Progenitor cell of endocrine pancreas (in vitro differentiated cells): ENCODE data around the gene SETD6. TPM values are rescaled to one million over a fixed set of nuclear protein-coding genes. Genes with fewer than 3 reads are reported as not detected.

Experiments
- DNase-seq: peaks from one replicate; pipeline ENCODE4 v3.0.0; 2021; ENCODE audit warnings: low spot score; ENCODE audit not compliant: unreplicated experiment
- H3K27ac Mint-ChIP-seq: 2 replicates; pipeline ENCODE4 v1.8.0; 2021; ENCODE audit warnings: mild to moderate bottlenecking, moderate library complexity, mixed read lengths
- H3K27me3 Mint-ChIP-seq: 2 replicates; pipeline ENCODE4 v1.8.0; 2021; ENCODE audit warnings: mixed read lengths
- H3K36me3 Mint-ChIP-seq: 2 replicates; pipeline ENCODE4 v1.8.0; 2022; ENCODE audit warnings: mixed read lengths; ENCODE audit not compliant: insufficient read depth
- H3K4me1 Mint-ChIP-seq: 2 replicates; pipeline ENCODE4 v1.8.0; 2021; ENCODE audit warnings: low read depth, mixed read lengths
- H3K4me3 Mint-ChIP-seq: 2 replicates; pipeline ENCODE4 v1.8.0; 2021; ENCODE audit warnings: low read depth, mild to moderate bottlenecking, moderate library complexity, mixed read lengths
- H3K9me3 Mint-ChIP-seq: 2 replicates; pipeline ENCODE4 v1.8.0; 2021; ENCODE audit warnings: low read depth, mixed read lengths
- total RNA-seq: library from RNA; stranded (reverse); gene quantifications from 2 replicates; pipeline ENCODE4 v1.2.1, GENCODE V29; 2021
- TF ChIP-seq, protein P1 (sequence below): fragments of 200-600 bp; sonication (generic); IDR thresholded peaks from one replicate; pipeline ENCODE4 v1.5.0; 2021; ENCODE audit warnings: antibody characterized with exemption, mild to moderate bottlenecking; ENCODE audit not compliant: unreplicated experiment

The SETD6 gene
- total RNA-seq, 1 donor from 2014 or later: 33.7 TPM

DNA sequence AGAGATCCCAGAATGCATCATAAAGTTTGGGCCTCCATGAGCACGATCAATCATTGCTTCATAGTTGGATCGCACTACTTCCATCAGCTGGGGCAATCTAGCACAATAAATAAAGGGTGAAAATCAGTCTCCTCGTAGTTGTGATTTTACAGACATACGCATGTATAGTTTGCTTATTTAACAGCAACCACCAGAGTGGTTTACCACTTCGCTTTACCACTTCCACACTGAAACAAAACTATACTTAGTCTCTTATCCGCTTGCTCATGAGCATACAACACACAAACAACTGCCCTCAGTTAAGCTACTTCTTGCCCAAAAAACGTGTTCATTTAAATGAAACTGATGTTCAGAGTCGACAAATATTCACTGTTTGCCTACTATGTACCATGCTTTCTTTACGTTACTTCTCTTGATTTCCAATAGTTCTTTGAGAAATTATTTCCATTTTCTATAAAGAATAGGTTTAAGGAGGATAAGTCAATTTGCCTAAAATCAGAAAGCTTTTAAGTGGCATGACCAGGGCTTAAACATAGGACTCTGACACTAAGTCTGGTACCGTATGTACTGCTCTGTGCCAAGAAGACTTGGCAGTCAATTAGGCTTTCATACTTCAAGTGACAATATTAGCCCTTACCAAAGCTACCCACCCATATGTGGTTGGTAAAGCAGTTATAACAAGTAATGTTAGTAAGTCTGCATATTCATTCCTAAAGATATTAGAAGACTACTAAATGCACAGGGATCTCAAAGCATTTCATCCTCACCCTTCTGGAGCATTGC is 22.0 kb downstream of the SETD6 start:
- TF ChIP-seq, protein P1, sequence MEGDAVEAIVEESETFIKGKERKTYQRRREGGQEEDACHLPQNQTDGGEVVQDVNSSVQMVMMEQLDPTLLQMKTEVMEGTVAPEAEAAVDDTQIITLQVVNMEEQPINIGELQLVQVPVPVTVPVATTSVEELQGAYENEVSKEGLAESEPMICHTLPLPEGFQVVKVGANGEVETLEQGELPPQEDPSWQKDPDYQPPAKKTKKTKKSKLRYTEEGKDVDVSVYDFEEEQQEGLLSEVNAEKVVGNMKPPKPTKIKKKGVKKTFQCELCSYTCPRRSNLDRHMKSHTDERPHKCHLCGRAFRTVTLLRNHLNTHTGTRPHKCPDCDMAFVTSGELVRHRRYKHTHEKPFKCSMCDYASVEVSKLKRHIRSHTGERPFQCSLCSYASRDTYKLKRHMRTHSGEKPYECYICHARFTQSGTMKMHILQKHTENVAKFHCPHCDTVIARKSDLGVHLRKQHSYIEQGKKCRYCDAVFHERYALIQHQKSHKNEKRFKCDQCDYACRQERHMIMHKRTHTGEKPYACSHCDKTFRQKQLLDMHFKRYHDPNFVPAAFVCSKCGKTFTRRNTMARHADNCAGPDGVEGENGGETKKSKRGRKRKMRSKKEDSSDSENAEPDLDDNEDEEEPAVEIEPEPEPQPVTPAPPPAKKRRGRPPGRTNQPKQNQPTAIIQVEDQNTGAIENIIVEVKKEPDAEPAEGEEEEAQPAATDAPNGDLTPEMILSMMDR: no peak
- Mint-ChIP-seq H3K27ac (no peak overlapping the region), H3K9me3 (no peaks in the 10 kb centered on the region), H3K4me1 (no peaks in the 10 kb centered on the region), H3K27me3 (no peaks in the 10 kb centered on the region), H3K36me3 (peaks cover 44% of the 10 kb centered on the region), H3K4me3 (no peak overlapping the region)
- DNase-seq: no peak

DNA sequence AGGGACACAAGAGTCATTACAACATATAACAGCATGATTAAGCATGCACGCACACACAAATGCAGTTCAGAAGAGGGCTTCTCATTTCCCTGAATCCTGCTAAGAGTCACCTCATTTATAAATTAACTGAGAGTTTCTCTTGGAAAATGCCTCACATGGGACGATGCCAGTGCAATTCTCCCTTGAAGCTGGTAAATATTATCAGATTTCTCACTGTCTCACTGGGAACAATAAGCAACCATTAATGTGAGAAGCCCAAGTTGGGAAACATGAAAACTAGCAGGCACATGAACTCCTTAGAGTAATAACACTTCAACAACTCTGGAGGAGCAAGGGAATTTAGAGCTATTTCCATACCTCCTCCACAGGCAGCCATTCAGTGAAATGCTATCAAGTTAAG is 26.4 kb downstream of the SETD6 start:
- Mint-ChIP-seq H3K4me3 (no peak overlapping the region), H3K4me1 (peaks cover 6% of the 10 kb centered on the region), H3K9me3 (no peaks in the 10 kb centered on the region), H3K27ac (no peak overlapping the region), H3K36me3 (peaks cover 43% of the 10 kb centered on the region), H3K27me3 (no peaks in the 10 kb centered on the region)
- TF ChIP-seq, protein P1: no peak
- no peak for DNase-seq

DNA sequence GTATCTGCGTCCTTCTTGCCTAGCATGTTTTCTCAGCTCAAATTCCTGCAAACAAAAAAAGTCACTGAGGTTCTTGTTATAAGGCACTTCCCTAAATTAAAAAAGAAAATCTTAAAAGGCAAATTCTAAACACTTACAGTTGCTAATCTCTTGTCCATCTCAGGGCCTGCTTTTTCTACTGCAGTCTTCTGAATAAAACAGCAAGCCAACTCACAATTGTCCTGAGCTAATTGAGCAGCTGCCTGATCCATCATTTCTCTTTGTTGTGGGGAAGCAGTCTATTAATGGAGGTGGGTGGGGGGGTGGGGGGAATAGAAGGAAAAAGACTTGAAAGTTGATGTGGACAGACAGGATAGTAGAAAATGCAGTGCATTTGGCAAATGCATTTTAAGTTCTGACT is 27.0 kb downstream of the SETD6 start:
- Mint-ChIP-seq H3K9me3 (no peaks in the 10 kb centered on the region), H3K4me1 (peaks cover 6% of the 10 kb centered on the region), H3K4me3 (no peak overlapping the region), H3K27ac (no peak overlapping the region), H3K36me3 (peaks cover 44% of the 10 kb centered on the region), H3K27me3 (no peaks in the 10 kb centered on the region)
- TF ChIP-seq, protein P1: no peak
- no peak for DNase-seq

DNA sequence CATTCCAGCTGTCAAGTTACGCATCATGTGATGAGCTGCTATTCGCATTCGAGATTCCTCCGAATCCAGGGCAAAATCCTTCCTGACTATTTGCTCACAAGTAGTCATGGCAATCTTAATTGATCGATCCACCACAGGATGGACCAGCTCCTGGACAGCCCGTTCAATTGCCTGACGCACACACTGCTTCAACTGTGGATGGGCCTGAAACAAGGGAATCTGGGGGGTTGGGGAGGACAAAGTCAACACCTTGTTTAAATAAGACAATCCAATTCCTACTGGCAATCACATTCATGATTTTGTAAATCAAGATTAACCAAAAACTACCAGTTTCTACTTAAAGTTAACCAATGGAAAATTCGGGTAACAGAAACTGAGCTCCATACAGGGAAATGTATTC is 28.4 kb downstream of the SETD6 start:
- DNase-seq: no peak
- Mint-ChIP-seq H3K27ac (no peak overlapping the region), H3K9me3 (no peaks in the 10 kb centered on the region), H3K36me3 (peaks cover 34% of the 10 kb centered on the region), H3K4me3 (no peak overlapping the region), H3K4me1 (peaks cover 6% of the 10 kb centered on the region), H3K27me3 (no peaks in the 10 kb centered on the region)
- TF ChIP-seq, protein P1: no peak

DNA sequence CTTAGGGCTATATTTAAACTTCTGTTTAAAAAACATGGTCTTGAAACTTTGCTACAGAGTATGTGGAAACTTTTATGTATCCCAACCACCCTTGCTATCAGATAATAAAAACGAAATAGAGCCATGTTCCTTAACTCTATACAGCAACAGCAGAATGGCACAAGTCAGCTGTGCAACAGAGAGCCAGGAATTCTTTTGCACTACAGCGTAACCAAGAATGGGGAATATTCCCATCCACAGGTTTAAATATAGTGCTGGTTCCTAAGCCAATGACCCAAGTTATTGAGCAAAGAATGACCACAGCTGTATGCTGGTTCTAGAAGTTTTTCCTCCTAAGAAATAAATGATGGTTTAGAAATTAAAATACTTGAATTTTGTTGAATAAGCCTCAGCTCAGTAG is 33.1 kb downstream of the SETD6 start:
- Mint-ChIP-seq H3K36me3 (peaks cover 22% of the 10 kb centered on the region), H3K4me1 (peaks cover 6% of the 10 kb centered on the region), H3K27ac (no peak overlapping the region), H3K27me3 (no peaks in the 10 kb centered on the region), H3K9me3 (no peaks in the 10 kb centered on the region), H3K4me3 (no peak overlapping the region)
- DNase-seq: no peak
- TF ChIP-seq, protein P1: no peak
